HFF-Myc (cell line): Measurements from ENCODE around the gene LRRC8C.

Experiments used
- DNase-seq: peaks from one replicate; pipeline ENCODE4 v3.0.0-alpha.2; 2011; ENCODE audit warnings: low read depth; ENCODE audit errors: extremely low read depth
- H3K4me3 ChIP-seq: replicated peaks from 2 replicates; pipeline ENCODE4 v1.5.1; 2011; ENCODE audit warnings: low read depth, mild to moderate bottlenecking, control low read depth, low read length
- TF ChIP-seq, protein P1 (sequence below): IDR thresholded peaks from 2 replicates; pipeline ENCODE4 v1.5.1; 2012; ENCODE audit warnings: mild to moderate bottlenecking, low read depth, low read length, control low read depth; ENCODE audit errors: missing control alignments

The LRRC8C gene

GRCh38 chr1:89765774-89766173 lies 132.9 kb downstream of the LRRC8C start:
- no peak for DNase-seq
- TF ChIP-seq, protein P1, sequence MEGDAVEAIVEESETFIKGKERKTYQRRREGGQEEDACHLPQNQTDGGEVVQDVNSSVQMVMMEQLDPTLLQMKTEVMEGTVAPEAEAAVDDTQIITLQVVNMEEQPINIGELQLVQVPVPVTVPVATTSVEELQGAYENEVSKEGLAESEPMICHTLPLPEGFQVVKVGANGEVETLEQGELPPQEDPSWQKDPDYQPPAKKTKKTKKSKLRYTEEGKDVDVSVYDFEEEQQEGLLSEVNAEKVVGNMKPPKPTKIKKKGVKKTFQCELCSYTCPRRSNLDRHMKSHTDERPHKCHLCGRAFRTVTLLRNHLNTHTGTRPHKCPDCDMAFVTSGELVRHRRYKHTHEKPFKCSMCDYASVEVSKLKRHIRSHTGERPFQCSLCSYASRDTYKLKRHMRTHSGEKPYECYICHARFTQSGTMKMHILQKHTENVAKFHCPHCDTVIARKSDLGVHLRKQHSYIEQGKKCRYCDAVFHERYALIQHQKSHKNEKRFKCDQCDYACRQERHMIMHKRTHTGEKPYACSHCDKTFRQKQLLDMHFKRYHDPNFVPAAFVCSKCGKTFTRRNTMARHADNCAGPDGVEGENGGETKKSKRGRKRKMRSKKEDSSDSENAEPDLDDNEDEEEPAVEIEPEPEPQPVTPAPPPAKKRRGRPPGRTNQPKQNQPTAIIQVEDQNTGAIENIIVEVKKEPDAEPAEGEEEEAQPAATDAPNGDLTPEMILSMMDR, result no peak
- H3K4me3 ChIP-seq, result no peak overlapping the region

DNA sequence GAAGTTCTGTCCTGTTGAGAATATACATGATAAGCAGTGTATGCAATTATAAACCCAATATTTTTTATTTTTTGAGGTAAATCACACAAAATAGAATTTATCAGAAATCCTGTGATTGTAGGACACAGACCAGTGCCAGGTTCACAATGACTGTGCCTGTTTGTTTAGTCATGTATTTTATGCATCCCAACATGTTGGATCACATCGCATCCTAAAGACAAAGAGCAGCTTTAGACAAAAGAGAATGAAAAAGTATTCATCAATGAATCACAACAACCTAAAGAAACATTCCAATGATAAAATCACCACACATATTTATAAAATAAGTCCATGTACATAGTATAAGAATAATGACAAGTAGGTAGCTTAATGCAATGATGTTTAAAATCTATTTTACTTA lies 134.7 kb downstream of the LRRC8C start:
- H3K4me3 ChIP-seq, result no peak overlapping the region
- DNase-seq, result no peak
- TF ChIP-seq, protein P1, result no peak
